Ishikawa (cell line): ENCODE measurements around the gene TMPRSS13.

Experiments used
- CEBPB ChIP-seq: IDR thresholded peaks from 2 replicates; pipeline ENCODE4 v1.6.1; 2012
- CREB1 ChIP-seq: IDR thresholded peaks from 2 replicates; pipeline ENCODE4 v1.6.1; 2012; ENCODE audit warnings: low read depth
- EGR1 ChIP-seq: IDR thresholded peaks from 2 replicates; pipeline ENCODE4 v1.6.1; 2012
- EP300 ChIP-seq: IDR thresholded peaks from 2 replicates; pipeline ENCODE4 v1.6.1; 2012; ENCODE audit warnings: borderline replicate concordance
- FOXM1 ChIP-seq: IDR thresholded peaks from 2 replicates; pipeline ENCODE4 v1.6.1; 2012; ENCODE audit warnings: low read depth, borderline replicate concordance
- NFIC ChIP-seq: IDR thresholded peaks from 2 replicates; pipeline ENCODE4 v1.6.1; 2012
- RAD21 ChIP-seq: IDR thresholded peaks from 2 replicates; pipeline ENCODE4 v1.6.1; 2012; ENCODE audit warnings: low read depth
- TAF1 ChIP-seq: IDR thresholded peaks from 2 replicates; pipeline ENCODE4 v1.6.1; 2012; ENCODE audit warnings: low read depth, mild to moderate bottlenecking
- TCF12 ChIP-seq: IDR thresholded peaks from 2 replicates; pipeline ENCODE4 v1.6.1; 2012; ENCODE audit warnings: low read depth
- TEAD4 ChIP-seq: IDR thresholded peaks from 2 replicates; pipeline ENCODE4 v1.6.1; 2012
- YY1 ChIP-seq: IDR thresholded peaks from 2 replicates; pipeline ENCODE4 v1.6.1; 2012; ENCODE audit warnings: low read depth
- ZBTB7A ChIP-seq: IDR thresholded peaks from 2 replicates; pipeline ENCODE4 v1.6.1; 2012; ENCODE audit warnings: low read depth
- TF ChIP-seq, protein P1 (sequence below): IDR thresholded peaks from 2 replicates; pipeline ENCODE4 v1.6.1; 2012; ENCODE audit warnings: low read depth, mild to moderate bottlenecking
- TF ChIP-seq, protein P2 (sequence below): IDR thresholded peaks from 2 replicates; pipeline ENCODE4 v1.6.1; 2012
- TF ChIP-seq, protein P3 (sequence below): IDR thresholded peaks from 2 replicates; pipeline ENCODE4 v1.6.1; 2012

TMPRSS13 gene

DNA sequence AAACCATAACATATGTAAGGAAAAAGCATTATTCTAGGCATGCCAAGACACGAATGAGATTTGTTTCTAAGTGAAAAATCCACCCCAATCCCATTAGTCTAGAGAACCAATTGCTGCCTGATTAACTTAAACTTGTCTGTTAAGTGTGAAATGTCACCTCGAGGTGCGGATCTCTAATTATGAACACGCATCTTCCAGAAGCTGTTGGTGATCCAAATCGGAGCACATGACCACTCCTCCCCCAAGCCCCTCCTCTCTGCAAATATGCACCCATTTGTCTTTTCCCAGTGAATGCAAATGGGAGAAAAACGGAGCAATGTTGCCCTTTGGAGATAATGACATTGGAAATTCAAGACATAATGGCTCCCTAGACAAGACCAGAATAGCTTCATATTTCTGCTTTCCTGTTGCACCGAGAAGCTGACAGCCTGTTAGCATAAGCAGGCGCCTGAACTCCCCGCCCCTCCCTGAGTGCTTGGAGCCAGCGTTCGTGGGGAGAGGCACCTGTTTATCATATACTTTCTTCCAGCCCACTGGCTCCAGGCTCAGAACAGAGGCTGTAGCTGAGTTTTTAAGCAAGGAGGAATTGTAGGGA, 46.8 kb downstream of the TMPRSS13 start:
- no peak for TF ChIP-seq RAD21
- TF ChIP-seq TEAD4 = no peak
- TF ChIP-seq, protein P1, sequence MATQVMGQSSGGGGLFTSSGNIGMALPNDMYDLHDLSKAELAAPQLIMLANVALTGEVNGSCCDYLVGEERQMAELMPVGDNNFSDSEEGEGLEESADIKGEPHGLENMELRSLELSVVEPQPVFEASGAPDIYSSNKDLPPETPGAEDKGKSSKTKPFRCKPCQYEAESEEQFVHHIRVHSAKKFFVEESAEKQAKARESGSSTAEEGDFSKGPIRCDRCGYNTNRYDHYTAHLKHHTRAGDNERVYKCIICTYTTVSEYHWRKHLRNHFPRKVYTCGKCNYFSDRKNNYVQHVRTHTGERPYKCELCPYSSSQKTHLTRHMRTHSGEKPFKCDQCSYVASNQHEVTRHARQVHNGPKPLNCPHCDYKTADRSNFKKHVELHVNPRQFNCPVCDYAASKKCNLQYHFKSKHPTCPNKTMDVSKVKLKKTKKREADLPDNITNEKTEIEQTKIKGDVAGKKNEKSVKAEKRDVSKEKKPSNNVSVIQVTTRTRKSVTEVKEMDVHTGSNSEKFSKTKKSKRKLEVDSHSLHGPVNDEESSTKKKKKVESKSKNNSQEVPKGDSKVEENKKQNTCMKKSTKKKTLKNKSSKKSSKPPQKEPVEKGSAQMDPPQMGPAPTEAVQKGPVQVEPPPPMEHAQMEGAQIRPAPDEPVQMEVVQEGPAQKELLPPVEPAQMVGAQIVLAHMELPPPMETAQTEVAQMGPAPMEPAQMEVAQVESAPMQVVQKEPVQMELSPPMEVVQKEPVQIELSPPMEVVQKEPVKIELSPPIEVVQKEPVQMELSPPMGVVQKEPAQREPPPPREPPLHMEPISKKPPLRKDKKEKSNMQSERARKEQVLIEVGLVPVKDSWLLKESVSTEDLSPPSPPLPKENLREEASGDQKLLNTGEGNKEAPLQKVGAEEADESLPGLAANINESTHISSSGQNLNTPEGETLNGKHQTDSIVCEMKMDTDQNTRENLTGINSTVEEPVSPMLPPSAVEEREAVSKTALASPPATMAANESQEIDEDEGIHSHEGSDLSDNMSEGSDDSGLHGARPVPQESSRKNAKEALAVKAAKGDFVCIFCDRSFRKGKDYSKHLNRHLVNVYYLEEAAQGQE = no peak
- no peak for TF ChIP-seq EP300
- TF ChIP-seq TAF1 = no peak
- TF ChIP-seq TCF12 = no peak
- TF ChIP-seq, protein P2, sequence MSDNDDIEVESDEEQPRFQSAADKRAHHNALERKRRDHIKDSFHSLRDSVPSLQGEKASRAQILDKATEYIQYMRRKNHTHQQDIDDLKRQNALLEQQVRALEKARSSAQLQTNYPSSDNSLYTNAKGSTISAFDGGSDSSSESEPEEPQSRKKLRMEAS = no peak

- TF ChIP-seq, protein P2 = no peak
- TF ChIP-seq TEAD4 (no peak), EGR1 (no peak), NFIC (no peak), YY1 (no peak), RAD21 (no peak), TAF1 (no peak), CEBPB (no peak), ZBTB7A (no peak), TCF12 (no peak)
- TF ChIP-seq, protein P1 = no peak
- TF ChIP-seq, protein P3, sequence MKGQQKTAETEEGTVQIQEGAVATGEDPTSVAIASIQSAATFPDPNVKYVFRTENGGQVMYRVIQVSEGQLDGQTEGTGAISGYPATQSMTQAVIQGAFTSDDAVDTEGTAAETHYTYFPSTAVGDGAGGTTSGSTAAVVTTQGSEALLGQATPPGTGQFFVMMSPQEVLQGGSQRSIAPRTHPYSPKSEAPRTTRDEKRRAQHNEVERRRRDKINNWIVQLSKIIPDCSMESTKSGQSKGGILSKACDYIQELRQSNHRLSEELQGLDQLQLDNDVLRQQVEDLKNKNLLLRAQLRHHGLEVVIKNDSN = no peak
These were observed 48.0 kb downstream of the TMPRSS13 start for GRCh38 chr11:117881217-117881616.

DNA sequence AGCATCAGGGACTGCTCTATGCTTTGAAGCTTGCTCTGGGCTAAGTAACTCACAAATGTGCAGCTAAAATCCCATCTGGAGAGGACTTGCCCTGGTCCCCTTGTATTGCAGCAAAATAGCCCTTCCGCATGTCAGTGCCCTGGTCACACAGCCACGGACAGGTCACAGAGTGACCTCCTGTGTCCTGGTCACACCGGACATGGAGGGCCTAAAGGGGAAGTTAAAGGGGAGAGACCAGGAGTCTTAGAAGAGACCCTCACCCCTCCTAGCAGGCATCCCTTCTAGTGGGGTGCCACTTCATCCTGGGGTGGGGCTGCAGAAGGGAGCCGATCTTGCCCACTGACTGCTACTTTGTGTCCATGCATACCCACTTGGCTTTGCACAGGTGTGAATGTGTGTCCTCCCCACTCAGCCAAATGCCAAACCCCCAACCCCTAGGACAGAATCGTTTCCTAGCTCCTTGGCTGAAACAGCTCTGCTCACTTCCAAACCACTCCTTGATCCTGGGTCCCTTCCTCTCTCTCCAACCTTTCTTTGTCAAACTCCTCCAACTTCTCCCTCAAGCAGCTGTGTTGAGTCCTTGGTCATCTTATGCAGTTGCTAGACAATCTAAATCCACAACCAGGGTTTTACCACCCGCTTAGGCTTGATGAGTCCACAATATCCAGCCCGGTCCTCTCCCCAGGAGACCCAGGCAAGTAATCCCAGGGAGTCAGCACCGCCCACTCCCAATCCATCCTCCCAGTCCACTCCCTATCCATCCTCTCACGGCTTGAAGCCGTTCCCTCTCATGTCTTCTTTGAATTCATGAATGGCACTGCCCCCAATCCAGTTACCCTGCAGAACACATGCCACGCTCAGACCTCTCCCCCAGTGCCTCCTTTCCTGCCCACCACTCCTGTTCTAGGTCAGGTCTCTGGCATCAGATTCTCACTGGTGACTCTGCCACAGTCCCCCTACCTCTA, 49.4 kb downstream of the TMPRSS13 start:
- no peak for TF ChIP-seq NFIC
- TF ChIP-seq ZBTB7A = no peak
- no peak for TF ChIP-seq TAF1
- TF ChIP-seq TCF12 = no peak

DNA sequence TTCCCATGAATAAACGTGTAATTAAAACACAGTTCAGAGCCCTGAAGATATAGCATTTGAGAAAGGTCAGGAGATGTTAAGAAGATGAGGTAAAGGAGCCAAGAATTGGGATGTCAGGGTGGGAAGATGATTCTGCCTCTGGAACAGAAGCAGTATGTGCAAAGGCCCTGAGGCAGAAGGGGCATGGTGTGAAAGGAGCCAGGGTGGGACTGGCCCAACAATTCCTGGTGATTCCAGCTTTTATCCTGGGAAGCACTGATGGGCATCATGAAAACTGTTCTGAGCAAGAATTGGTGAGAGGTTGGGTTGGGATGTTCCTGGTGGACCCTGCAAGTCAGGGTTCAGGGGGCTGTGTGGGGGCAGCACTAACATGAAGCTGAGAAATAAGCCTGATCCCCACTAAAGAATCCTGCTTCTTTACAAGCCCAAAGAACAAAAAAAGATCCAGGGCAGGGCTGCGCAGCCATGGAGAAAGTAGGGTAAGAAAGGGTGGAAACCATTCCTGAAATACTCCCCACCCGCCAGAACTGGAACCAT, 50.2 kb downstream of the TMPRSS13 start:
- TF ChIP-seq TEAD4 = no peak
- no peak for TF ChIP-seq TCF12
- TF ChIP-seq, protein P2 = no peak
- TF ChIP-seq YY1 = no peak
- no peak for TF ChIP-seq CREB1
- TF ChIP-seq RAD21 = no peak
- TF ChIP-seq EGR1 = no peak
- no peak for TF ChIP-seq CEBPB
- no peak for TF ChIP-seq NFIC
- TF ChIP-seq, protein P1 = no peak
- TF ChIP-seq, protein P3 = no peak
- no peak for TF ChIP-seq EP300
- no peak for TF ChIP-seq TAF1
- TF ChIP-seq ZBTB7A = no peak
- TF ChIP-seq FOXM1 = no peak
